A549 (cell line): ENCODE measurements around the gene PER1.

Source experiments
- MYC ChIP-seq: IDR thresholded peaks from 2 replicates; pipeline ENCODE4 v1.6.1; 2012; ENCODE audit warnings: mild to moderate bottlenecking, inconsistent platforms, low read length, improper control_type of control experiment, borderline replicate concordance
- POLR2A ChIP-seq: IDR thresholded peaks from 2 replicates; pipeline ENCODE4 v1.6.1; 2012; ENCODE audit warnings: mild to moderate bottlenecking, low read length
- TF ChIP-seq, protein P1 (sequence below): fragments of >200 bp; sonication (Bioruptor Twin); formaldehyde crosslinking; IDR thresholded peaks from 3 replicates; pipeline ENCODE4 v1.5.1; 2016

DNA sequence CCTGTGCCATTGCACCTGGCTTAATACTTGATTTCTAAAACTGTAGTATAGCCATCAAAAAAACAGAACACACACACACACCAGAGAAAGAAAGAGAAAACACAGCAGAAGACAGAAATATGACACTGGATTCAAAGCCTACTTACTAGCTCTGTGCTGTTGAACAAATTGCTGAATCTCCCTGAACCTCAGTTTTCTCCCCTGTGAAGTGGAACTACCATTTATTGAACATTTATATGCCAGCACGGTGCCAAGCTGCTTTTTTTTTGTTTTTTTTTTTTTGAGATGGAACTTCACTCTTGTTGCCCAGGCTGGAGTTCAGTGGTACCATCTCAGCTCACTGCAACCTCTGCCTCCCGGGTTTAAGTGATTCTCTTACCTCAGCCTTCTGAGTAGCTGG, 51.4 kb downstream of the PER1 start:
- TF ChIP-seq, protein P1, sequence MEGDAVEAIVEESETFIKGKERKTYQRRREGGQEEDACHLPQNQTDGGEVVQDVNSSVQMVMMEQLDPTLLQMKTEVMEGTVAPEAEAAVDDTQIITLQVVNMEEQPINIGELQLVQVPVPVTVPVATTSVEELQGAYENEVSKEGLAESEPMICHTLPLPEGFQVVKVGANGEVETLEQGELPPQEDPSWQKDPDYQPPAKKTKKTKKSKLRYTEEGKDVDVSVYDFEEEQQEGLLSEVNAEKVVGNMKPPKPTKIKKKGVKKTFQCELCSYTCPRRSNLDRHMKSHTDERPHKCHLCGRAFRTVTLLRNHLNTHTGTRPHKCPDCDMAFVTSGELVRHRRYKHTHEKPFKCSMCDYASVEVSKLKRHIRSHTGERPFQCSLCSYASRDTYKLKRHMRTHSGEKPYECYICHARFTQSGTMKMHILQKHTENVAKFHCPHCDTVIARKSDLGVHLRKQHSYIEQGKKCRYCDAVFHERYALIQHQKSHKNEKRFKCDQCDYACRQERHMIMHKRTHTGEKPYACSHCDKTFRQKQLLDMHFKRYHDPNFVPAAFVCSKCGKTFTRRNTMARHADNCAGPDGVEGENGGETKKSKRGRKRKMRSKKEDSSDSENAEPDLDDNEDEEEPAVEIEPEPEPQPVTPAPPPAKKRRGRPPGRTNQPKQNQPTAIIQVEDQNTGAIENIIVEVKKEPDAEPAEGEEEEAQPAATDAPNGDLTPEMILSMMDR = no peak
- no peak for TF ChIP-seq POLR2A
- no peak for TF ChIP-seq MYC
